Measurements from ENCODE around the gene MMAB. TPM values are rescaled to one million over a fixed set of nuclear protein-coding genes. Genes with fewer than 3 reads are reported as not detected.

MMAB gene
- total and polyA plus RNA-seq, 10 of the 15 experiments (the other 5 are each of a cell fraction or from before 2014, with no cell fraction given): 10.6 to 65.3 (median 45.2) TPM

DNA sequence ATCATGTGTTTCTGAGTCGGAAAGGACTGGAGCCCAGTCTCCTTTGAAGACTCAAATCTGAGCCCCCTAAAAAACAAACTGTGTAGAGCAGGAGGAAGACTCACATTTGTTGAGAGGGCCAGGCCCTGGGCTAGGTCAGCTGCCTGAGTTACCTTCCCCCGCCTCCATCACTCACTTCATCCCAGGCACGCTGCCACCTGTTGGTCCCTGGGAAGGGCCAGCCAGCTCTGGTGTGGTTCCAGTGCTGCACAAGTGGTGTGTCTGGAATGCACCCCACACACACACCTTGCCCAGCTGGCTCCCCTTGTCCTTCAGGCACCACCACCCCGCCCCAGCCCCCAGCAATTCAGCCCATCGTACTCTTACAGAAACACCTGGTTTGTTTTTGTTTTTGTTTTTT is 9.3 kb upstream of the MMAB start (continued):
- TF ChIP-seq, protein P1, sequence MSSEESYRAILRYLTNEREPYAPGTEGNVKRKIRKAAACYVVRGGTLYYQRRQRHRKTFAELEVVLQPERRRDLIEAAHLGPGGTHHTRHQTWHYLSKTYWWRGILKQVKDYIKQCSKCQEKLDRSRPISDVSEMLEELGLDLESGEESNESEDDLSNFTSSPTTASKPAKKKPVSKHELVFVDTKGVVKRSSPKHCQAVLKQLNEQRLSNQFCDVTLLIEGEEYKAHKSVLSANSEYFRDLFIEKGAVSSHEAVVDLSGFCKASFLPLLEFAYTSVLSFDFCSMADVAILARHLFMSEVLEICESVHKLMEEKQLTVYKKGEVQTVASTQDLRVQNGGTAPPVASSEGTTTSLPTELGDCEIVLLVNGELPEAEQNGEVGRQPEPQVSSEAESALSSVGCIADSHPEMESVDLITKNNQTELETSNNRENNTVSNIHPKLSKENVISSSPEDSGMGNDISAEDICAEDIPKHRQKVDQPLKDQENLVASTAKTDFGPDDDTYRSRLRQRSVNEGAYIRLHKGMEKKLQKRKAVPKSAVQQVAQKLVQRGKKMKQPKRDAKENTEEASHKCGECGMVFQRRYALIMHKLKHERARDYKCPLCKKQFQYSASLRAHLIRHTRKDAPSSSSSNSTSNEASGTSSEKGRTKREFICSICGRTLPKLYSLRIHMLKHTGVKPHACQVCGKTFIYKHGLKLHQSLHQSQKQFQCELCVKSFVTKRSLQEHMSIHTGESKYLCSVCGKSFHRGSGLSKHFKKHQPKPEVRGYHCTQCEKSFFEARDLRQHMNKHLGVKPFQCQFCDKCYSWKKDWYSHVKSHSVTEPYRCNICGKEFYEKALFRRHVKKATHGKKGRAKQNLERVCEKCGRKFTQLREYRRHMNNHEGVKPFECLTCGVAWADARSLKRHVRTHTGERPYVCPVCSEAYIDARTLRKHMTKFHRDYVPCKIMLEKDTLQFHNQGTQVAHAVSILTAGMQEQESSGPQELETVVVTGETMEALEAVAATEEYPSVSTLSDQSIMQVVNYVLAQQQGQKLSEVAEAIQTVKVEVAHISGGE (CRISPR knock-in tag; IDR thresholded peaks at IDR 0.05): no peak
- TF ChIP-seq NFIC (IDR thresholded peaks at IDR 0.05; ENCODE audit: low read depth, low read length) (no peak), NFYB (IDR thresholded peaks at IDR 0.05; ENCODE audit: insufficient read depth, low read depth, low read length) (no peak), ZNF24 (IDR thresholded peaks at IDR 0.05) (no peak), SP1 (IDR thresholded peaks at IDR 0.05; ENCODE audit: low read depth, low read length) (no peak)
- TF ChIP-seq, protein P2, sequence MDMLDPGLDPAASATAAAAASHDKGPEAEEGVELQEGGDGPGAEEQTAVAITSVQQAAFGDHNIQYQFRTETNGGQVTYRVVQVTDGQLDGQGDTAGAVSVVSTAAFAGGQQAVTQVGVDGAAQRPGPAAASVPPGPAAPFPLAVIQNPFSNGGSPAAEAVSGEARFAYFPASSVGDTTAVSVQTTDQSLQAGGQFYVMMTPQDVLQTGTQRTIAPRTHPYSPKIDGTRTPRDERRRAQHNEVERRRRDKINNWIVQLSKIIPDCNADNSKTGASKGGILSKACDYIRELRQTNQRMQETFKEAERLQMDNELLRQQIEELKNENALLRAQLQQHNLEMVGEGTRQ (IDR thresholded peaks at IDR 0.05; ENCODE audit: borderline replicate concordance, low read depth, low read length): no peak
- TF ChIP-seq, protein P3, sequence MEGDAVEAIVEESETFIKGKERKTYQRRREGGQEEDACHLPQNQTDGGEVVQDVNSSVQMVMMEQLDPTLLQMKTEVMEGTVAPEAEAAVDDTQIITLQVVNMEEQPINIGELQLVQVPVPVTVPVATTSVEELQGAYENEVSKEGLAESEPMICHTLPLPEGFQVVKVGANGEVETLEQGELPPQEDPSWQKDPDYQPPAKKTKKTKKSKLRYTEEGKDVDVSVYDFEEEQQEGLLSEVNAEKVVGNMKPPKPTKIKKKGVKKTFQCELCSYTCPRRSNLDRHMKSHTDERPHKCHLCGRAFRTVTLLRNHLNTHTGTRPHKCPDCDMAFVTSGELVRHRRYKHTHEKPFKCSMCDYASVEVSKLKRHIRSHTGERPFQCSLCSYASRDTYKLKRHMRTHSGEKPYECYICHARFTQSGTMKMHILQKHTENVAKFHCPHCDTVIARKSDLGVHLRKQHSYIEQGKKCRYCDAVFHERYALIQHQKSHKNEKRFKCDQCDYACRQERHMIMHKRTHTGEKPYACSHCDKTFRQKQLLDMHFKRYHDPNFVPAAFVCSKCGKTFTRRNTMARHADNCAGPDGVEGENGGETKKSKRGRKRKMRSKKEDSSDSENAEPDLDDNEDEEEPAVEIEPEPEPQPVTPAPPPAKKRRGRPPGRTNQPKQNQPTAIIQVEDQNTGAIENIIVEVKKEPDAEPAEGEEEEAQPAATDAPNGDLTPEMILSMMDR (IDR thresholded peaks at IDR 0.05 in 2 of 3, conservative IDR thresholded peaks at IDR 0.05 in 1 of 3; ENCODE audit: control insufficient read depth in 2 of 3, extremely low read depth in 1 of 3, insufficient read depth in 1 of 3, low read depth in 3 of 3, low read length in 3 of 3): no peak
- TF ChIP-seq, protein P4, sequence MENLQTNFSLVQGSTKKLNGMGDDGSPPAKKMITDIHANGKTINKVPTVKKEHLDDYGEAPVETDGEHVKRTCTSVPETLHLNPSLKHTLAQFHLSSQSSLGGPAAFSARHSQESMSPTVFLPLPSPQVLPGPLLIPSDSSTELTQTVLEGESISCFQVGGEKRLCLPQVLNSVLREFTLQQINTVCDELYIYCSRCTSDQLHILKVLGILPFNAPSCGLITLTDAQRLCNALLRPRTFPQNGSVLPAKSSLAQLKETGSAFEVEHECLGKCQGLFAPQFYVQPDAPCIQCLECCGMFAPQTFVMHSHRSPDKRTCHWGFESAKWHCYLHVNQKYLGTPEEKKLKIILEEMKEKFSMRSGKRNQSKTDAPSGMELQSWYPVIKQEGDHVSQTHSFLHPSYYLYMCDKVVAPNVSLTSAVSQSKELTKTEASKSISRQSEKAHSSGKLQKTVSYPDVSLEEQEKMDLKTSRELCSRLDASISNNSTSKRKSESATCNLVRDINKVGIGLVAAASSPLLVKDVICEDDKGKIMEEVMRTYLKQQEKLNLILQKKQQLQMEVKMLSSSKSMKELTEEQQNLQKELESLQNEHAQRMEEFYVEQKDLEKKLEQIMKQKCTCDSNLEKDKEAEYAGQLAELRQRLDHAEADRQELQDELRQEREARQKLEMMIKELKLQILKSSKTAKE (IDR thresholded peaks at IDR 0.05; ENCODE audit: low read depth, poor library complexity, severe bottlenecking): no peak

Measured in GM12878 (cell line).